Astrocyte (in vitro differentiated cells and primary cell): ENCODE data around the gene HDAC10.

Source experiments
- EZH2 ChIP-seq: IDR thresholded peaks from 2 replicates; pipeline ENCODE4 v1.6.1; 2012; ENCODE audit warnings: mild to moderate bottlenecking, low read length, inconsistent platforms; ENCODE audit not compliant: insufficient read depth
- TF ChIP-seq, protein P1 (sequence below): IDR thresholded peaks from 2 replicates; pipeline ENCODE4 v1.5.1; 2011; ENCODE audit warnings: low read depth, mild to moderate bottlenecking, inconsistent platforms, low read length, moderate library complexity; ENCODE audit not compliant: insufficient read depth

DNA sequence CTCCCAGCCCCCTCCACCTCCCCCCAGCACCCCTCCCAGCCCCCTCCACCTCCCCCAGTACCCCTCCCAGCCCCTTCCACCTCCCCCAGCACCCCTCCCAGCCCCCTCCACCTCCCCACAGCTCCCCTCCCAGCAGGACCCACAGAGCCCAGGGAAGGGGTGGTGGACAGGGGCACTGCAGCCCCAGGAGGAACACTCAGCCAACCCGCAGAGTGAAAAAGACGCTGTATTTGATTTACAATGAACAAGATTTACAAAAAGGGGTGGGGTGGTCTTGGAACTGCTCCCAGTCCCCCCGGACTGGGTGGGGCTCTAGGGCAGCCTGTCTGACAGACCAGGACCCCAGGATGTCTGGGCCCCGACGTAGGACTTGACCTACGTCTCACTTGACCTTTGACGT, 23.7 kb upstream of the HDAC10 start:
- TF ChIP-seq, protein P1, sequence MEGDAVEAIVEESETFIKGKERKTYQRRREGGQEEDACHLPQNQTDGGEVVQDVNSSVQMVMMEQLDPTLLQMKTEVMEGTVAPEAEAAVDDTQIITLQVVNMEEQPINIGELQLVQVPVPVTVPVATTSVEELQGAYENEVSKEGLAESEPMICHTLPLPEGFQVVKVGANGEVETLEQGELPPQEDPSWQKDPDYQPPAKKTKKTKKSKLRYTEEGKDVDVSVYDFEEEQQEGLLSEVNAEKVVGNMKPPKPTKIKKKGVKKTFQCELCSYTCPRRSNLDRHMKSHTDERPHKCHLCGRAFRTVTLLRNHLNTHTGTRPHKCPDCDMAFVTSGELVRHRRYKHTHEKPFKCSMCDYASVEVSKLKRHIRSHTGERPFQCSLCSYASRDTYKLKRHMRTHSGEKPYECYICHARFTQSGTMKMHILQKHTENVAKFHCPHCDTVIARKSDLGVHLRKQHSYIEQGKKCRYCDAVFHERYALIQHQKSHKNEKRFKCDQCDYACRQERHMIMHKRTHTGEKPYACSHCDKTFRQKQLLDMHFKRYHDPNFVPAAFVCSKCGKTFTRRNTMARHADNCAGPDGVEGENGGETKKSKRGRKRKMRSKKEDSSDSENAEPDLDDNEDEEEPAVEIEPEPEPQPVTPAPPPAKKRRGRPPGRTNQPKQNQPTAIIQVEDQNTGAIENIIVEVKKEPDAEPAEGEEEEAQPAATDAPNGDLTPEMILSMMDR, result no peak
- no peak for TF ChIP-seq EZH2
